ENCODE results near the gene NSFL1C.

The NSFL1C gene

GRCh38 chr20:1493536-1493935 lies 26.9 kb upstream of the NSFL1C start:
- TF ChIP-seq CTCF (IDR thresholded peaks at IDR 0.05; ENCODE audit: control insufficient read depth, extremely low read depth, insufficient read depth): no peak
- H3K4me3 ChIP-seq (ENCODE audit: low read depth, low read length): no peak overlapping the region
- DNase-seq (ENCODE audit: low read depth): no peak

GRCh38 chr20:1491860-1492642 lies 25.4 kb upstream of the NSFL1C start:
- no peak for TF ChIP-seq CTCF (IDR thresholded peaks at IDR 0.05; ENCODE audit: control insufficient read depth, extremely low read depth, insufficient read depth)
- no peak for DNase-seq (ENCODE audit: low read depth)
- H3K4me3 ChIP-seq (ENCODE audit: low read depth, low read length): no peak overlapping the region

- H3K4me3 ChIP-seq (ENCODE audit: low read depth, low read length): no peak within 1 kb of the TSS
- no peak for DNase-seq (ENCODE audit: low read depth)
- TF ChIP-seq CTCF (IDR thresholded peaks at IDR 0.05; ENCODE audit: control insufficient read depth, extremely low read depth, insufficient read depth): no peak
Observed at GRCh38 chr20:1491281-1491840, 24.7 kb upstream of the NSFL1C start, which contains the start of gene SIRPB2. TSS of gene SIRPB2 (minus strand) at chr20:1491420. CDS start at chr20:1491359, 61 bp downstream.

- no peak for TF ChIP-seq CTCF (IDR thresholded peaks at IDR 0.05; ENCODE audit: control insufficient read depth, extremely low read depth, insufficient read depth)
- DNase-seq (ENCODE audit: low read depth): no peak
- no peak overlapping the region for H3K4me3 ChIP-seq (ENCODE audit: low read depth, low read length)
Observed at GRCh38 chr20:1490643-1491195, 24.1 kb upstream of the NSFL1C start.

- no peak for TF ChIP-seq CTCF (IDR thresholded peaks at IDR 0.05; ENCODE audit: control insufficient read depth, extremely low read depth, insufficient read depth)
- H3K4me3 ChIP-seq (ENCODE audit: low read depth, low read length): no peak overlapping the region
- no peak for DNase-seq (ENCODE audit: low read depth)
Observed at GRCh38 chr20:1489764-1490436, 23.3 kb upstream of the NSFL1C start.

- TF ChIP-seq CTCF (IDR thresholded peaks at IDR 0.05; ENCODE audit: control insufficient read depth, extremely low read depth, insufficient read depth): no peak
- no peak overlapping the region for H3K4me3 ChIP-seq (ENCODE audit: low read depth, low read length)
- no peak for DNase-seq (ENCODE audit: low read depth)
Observed at GRCh38 chr20:1489325-1489724, 22.7 kb upstream of the NSFL1C start.
